Spleen (tissue), 7 donors: ENCODE data around the gene ENO2.

Experiments
- CTCF ChIP-seq, 11 experiments: fragments of 200-600 bp in 7 of 11; fragments of 450-650 bp in 4 of 11; sonication (generic) in 4 of 11; IDR thresholded peaks in 8 of 11; conservative IDR thresholded peaks in 3 of 11; 1 replicate in 7 of 11; 2 replicates in 4 of 11; pipeline versions ENCODE4 v1.4.0 to v1.8.0; 2016 to 2021; ENCODE audit warnings: antibody characterized with exemption in 11 of 11, inconsistent platforms in 4 of 11, mild to moderate bottlenecking in 1 of 11
- POLR2AphosphoS5 ChIP-seq, 3 donors: sonication (generic); formaldehyde crosslinking; IDR thresholded peaks; one replicate each; pipeline ENCODE4 v1.5.1; 2017; ENCODE audit warnings: antibody characterized with exemption in 3 of 3
- donor health status: DM: no; HTN: no; CAD: no; lungs with moderate emphysema.
- donor health status: DM: no; HTN: no; CAD: no.
- donor health status: DM: no; HTN: no; CAD: no.

GRCh38 chr12:6936194-6936635 is 21.8 kb downstream of the ENO2 start:
- TF ChIP-seq POLR2AphosphoS5 (IDR thresholded peaks at IDR 0.05) (no peak), CTCF (IDR thresholded peaks at IDR 0.05 in 8 of 11, conservative IDR thresholded peaks at IDR 0.05 in 3 of 11) (no peak)
